ENCODE results near the gene C6orf52.

DNA sequence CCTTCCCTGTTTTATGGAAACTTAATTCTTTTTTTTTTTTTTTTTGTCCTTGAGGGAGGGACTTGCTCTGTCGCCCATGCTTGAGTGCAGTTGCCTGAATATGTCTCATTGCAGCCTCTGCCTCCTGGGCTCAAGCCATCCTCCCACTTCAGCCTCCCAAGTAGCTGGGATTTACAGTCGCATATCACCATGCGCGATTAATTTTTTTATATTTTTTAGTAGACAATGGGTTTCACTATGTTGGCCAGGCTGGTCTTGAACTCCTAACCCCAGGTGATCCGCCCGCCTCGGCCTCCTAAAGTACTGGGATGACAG lies 29.1 kb upstream of the C6orf52 start:
- TF ChIP-seq, protein P1, sequence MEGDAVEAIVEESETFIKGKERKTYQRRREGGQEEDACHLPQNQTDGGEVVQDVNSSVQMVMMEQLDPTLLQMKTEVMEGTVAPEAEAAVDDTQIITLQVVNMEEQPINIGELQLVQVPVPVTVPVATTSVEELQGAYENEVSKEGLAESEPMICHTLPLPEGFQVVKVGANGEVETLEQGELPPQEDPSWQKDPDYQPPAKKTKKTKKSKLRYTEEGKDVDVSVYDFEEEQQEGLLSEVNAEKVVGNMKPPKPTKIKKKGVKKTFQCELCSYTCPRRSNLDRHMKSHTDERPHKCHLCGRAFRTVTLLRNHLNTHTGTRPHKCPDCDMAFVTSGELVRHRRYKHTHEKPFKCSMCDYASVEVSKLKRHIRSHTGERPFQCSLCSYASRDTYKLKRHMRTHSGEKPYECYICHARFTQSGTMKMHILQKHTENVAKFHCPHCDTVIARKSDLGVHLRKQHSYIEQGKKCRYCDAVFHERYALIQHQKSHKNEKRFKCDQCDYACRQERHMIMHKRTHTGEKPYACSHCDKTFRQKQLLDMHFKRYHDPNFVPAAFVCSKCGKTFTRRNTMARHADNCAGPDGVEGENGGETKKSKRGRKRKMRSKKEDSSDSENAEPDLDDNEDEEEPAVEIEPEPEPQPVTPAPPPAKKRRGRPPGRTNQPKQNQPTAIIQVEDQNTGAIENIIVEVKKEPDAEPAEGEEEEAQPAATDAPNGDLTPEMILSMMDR (IDR thresholded peaks at IDR 0.05) = no peak
- TF ChIP-seq POLR2AphosphoS5 (IDR thresholded peaks at IDR 0.05) = no peak
- TF ChIP-seq POLR2A (IDR thresholded peaks at IDR 0.05) = no peak
